GM21526 (cell line): ENCODE data around the gene SYTL3.
"Not testable (repeated sequence)": the region's sequence is repeated elsewhere in the genome, so short reads cannot be mapped to it uniquely, and the experiment has no call there.

ENCODE experiments used
- ATAC-seq: cut with Tn5 transposase; IDR thresholded peaks from one replicate; pipeline ENCODE4 v1.9.1; 2021; ENCODE audit warnings: moderate library complexity; ENCODE audit not compliant: unreplicated experiment, low FRiP score

Gene SYTL3

GRCh38 chr6:158621694-158622544 is 27.9 kb upstream of the SYTL3 start:
- no peak for ATAC-seq

- no peak for ATAC-seq
These were observed 27.2 kb upstream of the SYTL3 start for GRCh38 chr6:158622545-158623190.

- no peak for ATAC-seq
These were observed 24.9 kb upstream of the SYTL3 start for GRCh38 chr6:158624684-158625682.

GRCh38 chr6:158625881-158626305 is 24.0 kb upstream of the SYTL3 start:
- no peak for ATAC-seq

- ATAC-seq, result no peak
These were observed 23.3 kb upstream of the SYTL3 start for GRCh38 chr6:158626360-158627167.

- no peak for ATAC-seq
These were observed 22.5 kb upstream of the SYTL3 start for GRCh38 chr6:158627168-158627939.

GRCh38 chr6:158627940-158628211 is 22.0 kb upstream of the SYTL3 start:
- ATAC-seq, result no peak

GRCh38 chr6:158628542-158628941 is 21.3 kb upstream of the SYTL3 start:
- ATAC-seq, result no peak

- no peak for ATAC-seq
These were observed 20.3 kb upstream of the SYTL3 start for GRCh38 chr6:158629367-158630221.

- ATAC-seq, result no peak
These were observed 18.8 kb upstream of the SYTL3 start for GRCh38 chr6:158630938-158631616.

- ATAC-seq, result no peak
These were observed 17.9 kb upstream of the SYTL3 start for GRCh38 chr6:158631678-158632537.

- not testable (repeated sequence) for ATAC-seq
These were observed 17.2 kb upstream of the SYTL3 start for GRCh38 chr6:158632538-158633119.

GRCh38 chr6:158633127-158633526 is 16.7 kb upstream of the SYTL3 start:
- no peak for ATAC-seq

- no peak for ATAC-seq
These were observed 15.0 kb upstream of the SYTL3 start for GRCh38 chr6:158634695-158635426.

- ATAC-seq, result no peak
These were observed 14.3 kb upstream of the SYTL3 start for GRCh38 chr6:158635427-158636073.

GRCh38 chr6:158636778-158637177 is 13.1 kb upstream of the SYTL3 start:
- no peak for ATAC-seq
